Rectal smooth muscle tissue (tissue), 1 donor: Measurements from ENCODE around the gene USP40.
"Not testable (repeated sequence)": the region's sequence is repeated elsewhere in the genome, so short reads cannot be mapped to it uniquely, and the experiment has no call there.

Source experiments
- H3K27ac ChIP-seq: one replicate; pipeline ENCODE4 v1.7.0; 2013; ENCODE audit warnings: low read depth, low read length, inconsistent platforms
- H3K27me3 ChIP-seq: one replicate; pipeline ENCODE4 v1.7.0; 2013; ENCODE audit warnings: low read length; ENCODE audit not compliant: control insufficient read depth, insufficient read depth
- H3K36me3 ChIP-seq: one replicate; pipeline ENCODE4 v1.7.0; 2013; ENCODE audit warnings: low read length; ENCODE audit not compliant: control insufficient read depth, insufficient read depth
- H3K4me1 ChIP-seq: one replicate; pipeline ENCODE4 v1.7.0; 2013; ENCODE audit warnings: low read length; ENCODE audit not compliant: control insufficient read depth, insufficient read depth
- H3K4me3 ChIP-seq: one replicate; pipeline ENCODE4 v1.7.0; 2013; ENCODE audit warnings: low read length
- H3K9ac ChIP-seq: one replicate; pipeline ENCODE4 v1.7.0; 2013; ENCODE audit warnings: low read length

Gene USP40, protein sequence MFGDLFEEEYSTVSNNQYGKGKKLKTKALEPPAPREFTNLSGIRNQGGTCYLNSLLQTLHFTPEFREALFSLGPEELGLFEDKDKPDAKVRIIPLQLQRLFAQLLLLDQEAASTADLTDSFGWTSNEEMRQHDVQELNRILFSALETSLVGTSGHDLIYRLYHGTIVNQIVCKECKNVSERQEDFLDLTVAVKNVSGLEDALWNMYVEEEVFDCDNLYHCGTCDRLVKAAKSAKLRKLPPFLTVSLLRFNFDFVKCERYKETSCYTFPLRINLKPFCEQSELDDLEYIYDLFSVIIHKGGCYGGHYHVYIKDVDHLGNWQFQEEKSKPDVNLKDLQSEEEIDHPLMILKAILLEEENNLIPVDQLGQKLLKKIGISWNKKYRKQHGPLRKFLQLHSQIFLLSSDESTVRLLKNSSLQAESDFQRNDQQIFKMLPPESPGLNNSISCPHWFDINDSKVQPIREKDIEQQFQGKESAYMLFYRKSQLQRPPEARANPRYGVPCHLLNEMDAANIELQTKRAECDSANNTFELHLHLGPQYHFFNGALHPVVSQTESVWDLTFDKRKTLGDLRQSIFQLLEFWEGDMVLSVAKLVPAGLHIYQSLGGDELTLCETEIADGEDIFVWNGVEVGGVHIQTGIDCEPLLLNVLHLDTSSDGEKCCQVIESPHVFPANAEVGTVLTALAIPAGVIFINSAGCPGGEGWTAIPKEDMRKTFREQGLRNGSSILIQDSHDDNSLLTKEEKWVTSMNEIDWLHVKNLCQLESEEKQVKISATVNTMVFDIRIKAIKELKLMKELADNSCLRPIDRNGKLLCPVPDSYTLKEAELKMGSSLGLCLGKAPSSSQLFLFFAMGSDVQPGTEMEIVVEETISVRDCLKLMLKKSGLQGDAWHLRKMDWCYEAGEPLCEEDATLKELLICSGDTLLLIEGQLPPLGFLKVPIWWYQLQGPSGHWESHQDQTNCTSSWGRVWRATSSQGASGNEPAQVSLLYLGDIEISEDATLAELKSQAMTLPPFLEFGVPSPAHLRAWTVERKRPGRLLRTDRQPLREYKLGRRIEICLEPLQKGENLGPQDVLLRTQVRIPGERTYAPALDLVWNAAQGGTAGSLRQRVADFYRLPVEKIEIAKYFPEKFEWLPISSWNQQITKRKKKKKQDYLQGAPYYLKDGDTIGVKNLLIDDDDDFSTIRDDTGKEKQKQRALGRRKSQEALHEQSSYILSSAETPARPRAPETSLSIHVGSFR

DNA sequence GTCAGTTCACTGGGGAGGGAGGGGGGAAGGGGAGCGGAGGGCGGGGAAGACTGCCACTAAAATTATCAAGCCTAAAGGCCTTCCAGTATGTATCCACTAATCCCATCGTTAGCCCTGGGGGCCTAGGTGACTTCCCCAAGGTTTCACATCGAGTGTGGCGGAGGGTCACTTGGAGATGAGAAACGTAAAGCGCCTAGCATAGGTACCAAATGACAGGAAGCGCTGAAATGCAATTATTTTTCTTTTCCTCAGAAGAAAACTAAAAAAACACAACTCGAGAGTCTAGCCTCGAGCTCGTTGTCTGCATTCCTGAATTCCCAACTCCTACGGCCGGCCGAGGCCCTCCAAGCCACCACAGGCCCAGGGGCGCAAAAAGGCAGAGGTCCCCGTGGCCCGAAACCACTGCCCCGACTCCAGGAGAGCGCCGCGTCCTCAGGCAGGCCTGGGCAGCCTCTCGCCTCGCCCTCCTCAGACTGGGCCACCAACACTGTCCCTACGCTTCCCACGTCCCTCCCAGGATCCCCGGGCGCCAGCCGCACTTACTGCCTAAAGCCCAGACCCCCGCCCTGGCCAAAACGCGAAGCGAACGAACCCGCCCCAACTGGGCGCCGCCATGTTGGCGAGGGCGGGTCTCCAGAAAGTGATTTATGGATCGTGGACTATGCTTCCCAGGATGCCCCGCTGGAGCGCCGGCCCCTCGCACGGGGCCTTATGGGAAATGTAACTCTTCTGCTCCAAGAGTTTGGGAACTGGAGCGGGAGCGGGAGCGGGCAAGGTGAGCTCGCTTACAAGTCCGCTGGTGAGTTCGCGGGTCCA lies at the start of gene USP40:
Gene USP40 (minus strand): TSS at position 642 of the 816 bp plus-strand sequence. CDS start 1,228 bp downstream, outside the sequence.
- Histone ChIP-seq H3K36me3 (no peaks in the 10 kb centered on the region), H3K27ac (peak within 1 kb of the TSS; percentile 97), H3K4me1 (peaks cover 2% of the 10 kb centered on the region), H3K9ac (peak within 1 kb of the TSS; percentile 92), H3K27me3 (no peaks in the 10 kb centered on the region), H3K4me3 (peak within 1 kb of the TSS; percentile 97)

DNA sequence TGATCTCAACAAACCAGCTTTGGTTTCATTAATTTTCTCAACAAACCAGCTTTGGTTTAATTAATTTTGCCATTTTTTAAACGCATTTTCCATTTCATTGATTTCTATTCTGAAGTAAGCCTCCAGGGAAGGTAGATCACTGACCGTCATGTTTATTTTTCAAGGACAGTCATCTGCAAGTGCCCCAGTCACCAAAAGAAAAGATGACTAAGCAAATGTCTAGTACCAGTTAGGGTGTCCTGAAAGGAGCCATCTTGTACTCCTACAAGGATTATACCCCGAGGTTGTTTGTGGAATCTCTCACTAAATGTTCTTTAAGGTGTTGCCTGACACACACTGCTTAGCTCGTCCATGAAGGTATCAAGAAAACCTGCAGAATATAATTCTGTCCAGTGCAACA lies 44.7 kb upstream of the USP40 start:
- Histone ChIP-seq H3K4me3 (no peak overlapping the region), H3K27ac (no peak overlapping the region), H3K9ac (no peak overlapping the region), H3K36me3 (no peaks in the 10 kb centered on the region), H3K27me3 (no peaks in the 10 kb centered on the region), H3K4me1 (no peaks in the 10 kb centered on the region)

DNA sequence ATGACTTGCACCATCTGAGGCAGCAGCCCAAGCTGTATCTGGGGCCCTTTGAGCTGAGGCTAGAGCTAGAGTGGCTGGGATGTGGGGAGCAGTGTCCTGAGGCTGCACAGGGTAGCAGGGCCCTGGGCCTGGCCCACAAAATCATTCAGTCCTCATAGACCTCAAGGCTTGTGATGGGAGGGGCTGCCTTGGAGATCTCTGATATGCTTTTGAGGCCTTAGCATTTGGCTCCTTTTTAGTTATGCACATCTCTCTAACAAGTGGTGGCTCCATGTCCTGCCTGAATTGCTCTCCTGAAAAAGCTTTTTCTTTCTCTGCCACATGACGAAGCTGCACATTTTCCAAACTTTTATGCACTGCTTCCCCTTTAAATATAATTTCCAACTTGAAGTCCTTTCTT lies 39.1 kb upstream of the USP40 start:
- H3K4me3 ChIP-seq = no peak overlapping the region
- no peaks in the 10 kb centered on the region for H3K27me3 ChIP-seq
- no peak overlapping the region for H3K27ac ChIP-seq
- no peak overlapping the region for H3K9ac ChIP-seq
- no peaks in the 10 kb centered on the region for H3K4me1 ChIP-seq
- no peaks in the 10 kb centered on the region for H3K36me3 ChIP-seq

DNA sequence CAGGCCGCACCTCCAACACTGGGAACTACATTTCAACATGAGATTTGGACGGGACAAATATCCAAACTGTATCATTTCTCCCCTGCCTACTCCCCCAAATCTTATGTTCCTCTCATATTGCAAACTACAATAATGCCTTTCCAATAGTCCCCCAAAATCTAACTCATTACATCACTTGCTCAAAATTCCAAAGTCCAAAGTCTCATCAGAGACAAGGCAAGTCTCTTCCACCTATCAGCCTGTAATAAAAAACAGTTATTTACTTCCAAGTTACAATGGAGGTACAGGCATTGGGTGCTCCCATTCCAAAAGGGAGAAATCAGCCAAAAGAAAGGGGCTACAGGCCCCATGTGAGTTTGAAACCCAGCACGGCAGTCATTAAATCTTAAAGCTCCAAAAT lies 38.2 kb upstream of the USP40 start:
- Histone ChIP-seq H3K4me3 (no peak overlapping the region), H3K4me1 (no peaks in the 10 kb centered on the region), H3K27ac (no peak overlapping the region), H3K27me3 (no peaks in the 10 kb centered on the region), H3K36me3 (no peaks in the 10 kb centered on the region), H3K9ac (no peak overlapping the region)

DNA sequence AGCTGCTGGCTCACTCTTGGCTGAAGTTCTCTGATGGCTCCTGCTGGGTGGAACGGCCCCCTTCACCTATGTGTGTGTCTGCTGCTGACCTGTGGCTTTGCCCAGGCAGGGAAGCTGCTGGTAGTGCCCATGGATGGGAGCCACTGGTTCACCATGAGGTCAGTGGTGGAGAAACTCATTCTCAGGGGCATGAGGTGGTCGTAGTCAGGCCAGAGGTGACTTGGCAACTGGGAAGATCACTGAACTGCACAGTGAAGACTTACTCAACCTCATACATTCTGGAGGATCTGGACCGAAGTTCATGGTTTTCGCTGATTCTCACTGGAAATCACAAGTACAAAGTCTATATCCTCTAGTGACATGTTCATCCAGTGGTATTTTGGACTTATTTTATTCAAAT lies 36.9 kb upstream of the USP40 start:
- no peak overlapping the region for H3K9ac ChIP-seq
- H3K36me3 ChIP-seq = no peaks in the 10 kb centered on the region
- no peak overlapping the region for H3K4me3 ChIP-seq
- H3K4me1 ChIP-seq = no peaks in the 10 kb centered on the region
- no peaks in the 10 kb centered on the region for H3K27me3 ChIP-seq
- no peak overlapping the region for H3K27ac ChIP-seq

GRCh38 chr2:233602076-233602475 lies 35.5 kb upstream of the USP40 start:
- Histone ChIP-seq H3K27me3 (no peaks in the 10 kb centered on the region), H3K36me3 (no peaks in the 10 kb centered on the region), H3K4me1 (no peaks in the 10 kb centered on the region), H3K27ac (no peak overlapping the region), H3K4me3 (no peak overlapping the region), H3K9ac (no peak overlapping the region)

- no peaks in the 10 kb centered on the region for H3K36me3 ChIP-seq
- H3K4me1 ChIP-seq = no peaks in the 10 kb centered on the region
- H3K27ac ChIP-seq = no peak overlapping the region
Measured at GRCh38 chr2:233600386-233600785, 33.8 kb upstream of the USP40 start.

GRCh38 chr2:233598952-233599351 lies 32.4 kb upstream of the USP40 start:
- H3K27me3 ChIP-seq = no peaks in the 10 kb centered on the region
- H3K9ac ChIP-seq = no peak overlapping the region
- no peaks in the 10 kb centered on the region for H3K36me3 ChIP-seq
- H3K4me1 ChIP-seq = no peaks in the 10 kb centered on the region
- H3K27ac ChIP-seq = no peak overlapping the region
- H3K4me3 ChIP-seq = no peak overlapping the region

More at GRCh38 chr2:233600386-233600785, 33.8 kb upstream of the USP40 start:
- H3K9ac ChIP-seq = no peak overlapping the region
- no peaks in the 10 kb centered on the region for H3K27me3 ChIP-seq
- no peak overlapping the region for H3K4me3 ChIP-seq

DNA sequence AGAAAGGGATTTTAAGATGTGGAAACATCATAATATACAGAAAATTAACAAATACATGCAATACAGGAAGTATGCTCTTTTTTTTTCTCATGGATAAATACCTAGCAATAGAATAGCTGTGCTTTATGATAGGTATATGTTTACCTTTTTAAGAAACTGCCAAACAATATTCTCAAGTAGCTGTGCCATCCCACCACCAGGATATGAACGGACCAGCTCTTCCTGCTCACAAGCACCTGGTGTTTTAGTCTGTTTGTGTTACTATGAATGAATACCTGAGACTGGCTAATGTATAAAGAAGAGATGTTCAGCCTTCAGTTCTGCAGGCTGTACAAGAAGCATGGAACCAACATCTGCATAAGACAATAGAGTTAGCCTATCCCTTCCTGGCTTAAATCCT lies 30.9 kb upstream of the USP40 start:
- Histone ChIP-seq H3K27ac (no peak overlapping the region), H3K36me3 (no peaks in the 10 kb centered on the region), H3K9ac (no peak overlapping the region), H3K4me3 (no peak overlapping the region), H3K27me3 (no peaks in the 10 kb centered on the region), H3K4me1 (no peaks in the 10 kb centered on the region)

DNA sequence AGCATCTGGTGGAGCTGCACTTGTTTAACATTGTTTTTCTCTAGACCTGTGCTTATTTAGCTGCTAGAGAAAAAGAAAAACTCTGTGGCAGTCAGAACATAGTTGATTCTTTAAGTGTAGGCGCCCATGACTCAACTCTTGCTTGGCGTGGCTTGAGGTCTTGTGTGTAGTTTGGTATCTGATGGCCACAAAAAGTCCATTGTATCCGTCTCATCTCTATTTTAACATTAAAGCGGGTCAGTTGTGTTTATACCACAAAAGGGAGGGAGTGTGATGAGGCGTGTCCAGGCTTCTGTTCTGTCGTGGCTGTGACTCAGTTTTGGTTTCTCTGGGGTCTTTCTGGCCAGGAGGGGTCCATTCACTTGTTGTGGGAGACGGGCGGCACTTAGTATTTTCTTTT lies 26.6 kb upstream of the USP40 start:
- no peak overlapping the region for H3K4me3 ChIP-seq
- H3K27me3 ChIP-seq = no peaks in the 10 kb centered on the region
- H3K4me1 ChIP-seq = no peaks in the 10 kb centered on the region
- no peak overlapping the region for H3K27ac ChIP-seq
- H3K36me3 ChIP-seq = no peaks in the 10 kb centered on the region
- H3K9ac ChIP-seq = no peak overlapping the region

- not testable (repeated sequence) for H3K4me1 ChIP-seq, H3K27ac ChIP-seq, H3K27me3 ChIP-seq, H3K36me3 ChIP-seq, H3K4me3 ChIP-seq, H3K9ac ChIP-seq
Measured at GRCh38 chr2:233592706-233593105, 26.1 kb upstream of the USP40 start.
